Activated naive CD4-positive, alpha-beta T cell treated with anti-CD3 and anti-CD28 coated beads, Interleukin-2, amount 50 U/mL, for 16 hours (primary cell): ENCODE measurements around the gene TNFRSF17.
"Not testable (repeated sequence)": the region's sequence is repeated elsewhere in the genome, so short reads cannot be mapped to it uniquely, and the experiment has no call there.

Source experiments
- DNase-seq: peaks from one replicate; pipeline ENCODE4 v3.0.0-alpha.2; 2020

Gene TNFRSF17

DNA sequence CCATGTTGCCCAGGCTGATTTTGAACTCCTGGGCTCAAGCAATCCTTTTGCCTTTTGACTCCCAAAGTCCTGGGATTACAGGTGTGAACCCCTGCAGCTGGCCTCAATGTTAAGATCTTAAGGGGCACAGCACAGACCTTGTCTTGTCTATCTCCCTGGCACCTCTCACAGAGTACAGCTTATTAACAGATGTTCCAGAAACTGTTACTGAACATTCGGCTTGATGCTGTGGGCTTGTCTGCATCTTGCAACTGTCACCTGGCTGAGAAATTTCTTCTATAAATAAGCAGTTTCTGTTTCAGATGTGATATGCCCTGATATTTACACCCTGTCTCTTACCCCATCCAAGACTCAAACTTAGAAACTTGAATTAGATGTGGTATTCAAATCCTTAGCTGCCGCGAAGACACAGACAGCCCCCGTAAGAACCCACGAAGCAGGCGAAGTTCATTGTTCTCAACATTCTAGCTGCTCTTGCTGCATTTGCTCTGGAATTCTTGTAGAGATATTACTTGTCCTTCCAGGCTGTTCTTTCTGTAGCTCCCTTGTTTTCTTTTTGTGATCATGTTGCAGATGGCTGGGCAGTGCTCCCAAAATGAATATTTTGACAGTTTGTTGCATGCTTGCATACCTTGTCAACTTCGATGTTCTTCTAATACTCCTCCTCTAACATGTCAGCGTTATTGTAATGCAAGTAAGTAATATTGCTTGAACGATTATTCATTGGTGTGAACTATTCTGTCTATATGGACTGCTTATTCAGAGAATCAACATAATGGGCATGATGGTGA lies at the start of gene TNFRSF17:
Gene TNFRSF17 (plus strand): TSS at position 450 of the 791 bp plus-strand sequence. CDS start 115 bp downstream, at position 565.
- DNase-seq = no peak

DNA sequence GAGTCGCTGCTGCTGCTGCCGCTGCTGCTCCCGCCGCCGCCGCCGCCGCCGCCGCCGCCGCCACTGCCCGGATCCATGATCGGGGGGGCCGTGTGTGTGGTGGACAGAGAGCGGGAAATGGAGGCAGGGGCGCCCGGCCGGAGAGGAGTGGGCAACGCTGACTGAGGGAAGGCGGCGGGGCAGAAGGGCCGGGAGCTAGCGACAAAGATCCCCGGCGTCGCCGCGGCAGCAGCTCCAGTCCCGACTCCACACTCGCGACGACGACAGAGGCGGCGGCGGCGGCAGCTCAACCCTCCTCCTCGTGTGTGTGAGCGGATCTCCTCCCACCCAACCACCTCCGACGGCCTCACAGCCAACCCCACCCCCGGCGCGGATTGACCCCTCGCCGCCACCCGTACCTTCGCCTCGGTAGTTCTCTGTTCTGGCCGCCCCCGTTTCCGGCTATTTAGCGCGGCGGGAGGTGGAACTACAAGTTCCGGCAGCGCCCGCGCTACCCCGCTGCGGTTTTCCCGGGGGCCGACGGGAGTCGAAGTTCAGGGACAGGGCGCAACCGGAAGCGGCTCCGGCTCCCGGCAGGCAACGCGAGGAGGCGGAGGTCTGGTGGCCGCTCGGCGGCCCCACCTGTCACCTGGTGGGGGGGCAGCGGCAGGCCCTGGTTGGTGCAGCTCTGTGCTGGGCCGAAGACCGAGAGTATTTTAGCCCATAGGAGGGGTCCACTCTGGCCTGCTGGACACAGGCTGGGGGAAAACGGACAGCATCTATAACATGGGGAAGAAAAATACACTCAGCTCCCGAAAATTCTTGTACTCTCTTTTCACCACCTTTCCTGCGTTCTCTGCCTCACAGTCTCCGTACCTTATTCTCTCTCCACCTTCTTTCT lies 49.1 kb upstream of the TNFRSF17 start, which contains the start of gene GSPT1:
Gene GSPT1 (minus strand): TSS at position 313 of the 880 bp plus-strand sequence. CDS start 236 bp downstream, at position 77.
- peak; percentile 99 for DNase-seq

DNA sequence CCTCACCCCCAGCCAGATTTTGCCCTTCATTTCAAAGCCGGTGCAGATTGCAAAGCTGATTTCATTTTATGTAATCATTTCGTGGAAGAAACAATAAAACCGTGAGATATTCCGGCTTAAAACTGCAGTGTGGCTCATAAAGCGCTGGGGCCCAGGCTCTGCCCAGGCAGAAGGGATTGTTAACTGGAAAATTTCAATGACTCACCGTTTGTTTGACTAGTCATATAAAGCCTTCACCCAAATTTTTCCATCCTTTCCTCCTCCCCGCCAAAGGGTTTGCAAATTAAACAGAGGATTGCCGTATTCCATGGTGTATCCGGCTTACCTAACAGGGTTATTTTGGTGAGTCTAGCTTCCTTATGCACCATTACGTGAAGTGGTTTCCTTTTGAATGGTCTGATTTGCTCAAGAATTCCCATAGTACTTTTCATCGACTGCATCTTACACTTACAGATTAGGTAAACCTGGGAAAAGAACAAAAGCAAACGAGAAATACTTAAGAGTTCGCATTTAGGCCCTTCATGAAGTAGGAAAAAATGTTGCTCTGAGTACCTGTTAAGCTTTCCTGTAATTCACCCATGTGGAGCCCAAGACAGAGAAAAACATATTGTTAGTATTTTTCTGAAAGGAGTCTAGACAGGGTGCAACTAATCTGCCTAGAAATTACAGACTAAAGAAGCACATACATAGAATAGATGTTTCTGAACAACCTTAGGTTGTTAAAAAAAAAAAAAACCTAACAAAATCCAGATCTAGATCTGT lies 48.3 kb upstream of the TNFRSF17 start:
- DNase-seq = no peak

DNA sequence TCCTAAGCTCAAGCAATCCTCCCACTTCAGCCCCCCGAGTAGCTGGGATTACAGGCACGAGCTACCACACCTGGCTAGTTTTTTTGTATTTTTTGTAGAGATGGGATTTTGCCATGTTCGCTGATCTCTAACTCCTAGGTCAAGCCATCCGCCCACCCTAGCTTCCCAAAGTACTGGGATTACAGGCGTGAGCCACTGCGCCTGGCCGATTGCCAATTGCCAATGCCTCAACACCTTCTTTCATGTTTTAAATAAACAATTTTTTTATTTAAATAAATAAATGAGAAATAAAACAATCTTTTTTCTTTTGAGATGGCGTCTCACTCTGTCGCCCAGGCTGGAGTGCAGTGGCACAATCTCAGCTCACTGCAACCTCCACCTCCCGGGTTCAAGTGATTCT lies 41.0 kb upstream of the TNFRSF17 start:
- not testable (repeated sequence) for DNase-seq

DNA sequence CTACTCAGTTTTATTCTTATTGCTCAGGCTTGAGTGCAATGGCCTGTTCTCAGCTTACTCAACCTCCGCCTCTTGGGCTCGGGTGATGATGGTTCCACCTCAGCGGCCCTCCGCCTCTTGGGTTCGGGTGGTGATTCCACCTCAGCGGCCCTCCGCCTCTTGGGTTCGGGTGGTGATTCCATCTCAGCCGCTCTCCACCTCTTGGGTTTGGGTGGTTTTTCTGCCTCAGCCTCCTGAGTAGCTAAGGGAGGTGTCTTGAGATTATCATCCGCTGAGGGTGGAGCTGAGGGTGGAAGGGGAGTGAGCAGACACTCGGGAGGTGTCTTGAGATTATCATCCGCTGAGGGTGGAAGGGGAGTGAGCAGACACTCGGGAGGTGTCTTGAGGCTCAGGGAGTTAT lies 37.7 kb upstream of the TNFRSF17 start:
- DNase-seq = not testable (repeated sequence)

DNA sequence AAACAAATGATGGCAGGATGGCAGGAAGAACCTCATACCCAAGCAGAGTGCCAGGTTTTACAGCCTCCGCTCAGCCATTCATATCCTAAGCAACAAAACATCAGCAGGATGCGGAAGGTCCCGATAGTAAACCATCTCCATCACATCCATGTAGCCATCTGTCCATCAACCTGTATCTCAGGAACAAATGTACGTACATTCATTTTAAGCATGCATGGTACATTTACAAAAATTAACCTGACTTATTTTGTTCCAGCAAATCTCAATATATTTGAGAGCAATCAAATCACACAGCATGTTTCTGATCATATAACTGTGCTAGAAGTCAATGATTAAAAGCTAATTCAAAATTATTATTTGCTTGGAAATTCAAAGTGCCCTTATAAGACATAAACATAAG lies 23.1 kb upstream of the TNFRSF17 start, which contains the start of gene NPIPB2:
Gene NPIPB2 (minus strand): TSS at position 101 of the 400 bp plus-strand sequence. CDS start 0 bp downstream, at position 101.
- DNase-seq = not testable (repeated sequence)

DNA sequence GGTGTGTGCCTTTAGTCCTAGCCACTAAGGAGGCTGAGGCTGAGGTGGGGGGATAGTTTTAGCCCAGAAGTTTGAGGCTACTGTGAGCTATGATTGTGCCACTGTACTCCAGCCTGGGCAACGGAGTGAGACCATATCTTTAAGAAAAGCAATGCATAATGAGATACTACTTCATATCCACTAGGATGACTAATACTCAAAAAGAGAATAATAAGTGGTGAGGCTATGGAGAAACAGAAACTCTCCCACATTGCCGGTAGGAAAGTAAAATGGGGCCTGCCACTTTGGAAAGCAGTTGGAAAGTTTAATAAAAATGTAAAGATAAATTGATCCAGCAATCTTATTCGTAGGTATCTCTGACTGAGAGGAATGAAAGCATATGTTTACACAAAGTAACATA lies 18.6 kb upstream of the TNFRSF17 start:
- DNase-seq = no peak

DNA sequence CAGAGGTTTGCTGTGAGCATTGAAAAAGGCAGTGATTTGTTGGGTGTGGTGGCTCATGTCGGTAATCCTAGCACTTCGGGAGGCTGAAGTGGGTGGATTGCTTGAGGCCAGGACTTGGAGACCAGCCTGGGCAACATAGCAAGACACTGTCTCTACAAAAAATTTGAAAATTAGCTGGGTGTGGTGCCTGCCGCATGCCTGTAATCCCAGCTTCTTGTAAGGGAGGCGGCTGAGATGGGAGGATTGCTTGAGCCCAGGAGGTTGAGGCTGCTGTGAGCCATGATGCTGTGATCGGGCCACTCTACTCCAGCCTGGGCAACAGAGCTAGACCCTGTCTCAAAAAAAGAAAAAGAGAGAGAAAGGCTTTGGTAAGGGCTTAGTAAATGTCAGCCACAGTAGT lies 16.2 kb upstream of the TNFRSF17 start:
- no peak for DNase-seq

DNA sequence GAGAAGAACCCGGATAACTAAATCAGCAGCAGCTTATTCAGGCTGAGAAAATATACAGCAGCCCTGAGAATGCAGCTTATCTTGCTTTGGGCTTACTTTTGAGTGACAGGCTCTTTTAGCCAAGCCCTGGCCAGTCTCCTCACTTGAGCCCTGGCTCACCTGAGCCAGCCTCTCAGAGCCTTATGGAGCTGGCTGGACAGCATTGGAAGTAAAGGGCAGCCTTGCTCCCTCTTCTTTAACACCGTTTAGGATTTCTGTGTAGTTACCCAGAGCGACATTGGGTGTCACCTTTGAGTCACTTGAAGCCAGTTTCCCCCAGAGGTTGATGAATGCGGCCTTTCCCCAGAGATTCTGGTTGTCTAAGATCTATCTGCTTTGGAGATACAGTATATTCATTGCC lies 15.5 kb upstream of the TNFRSF17 start:
- no peak for DNase-seq

DNA sequence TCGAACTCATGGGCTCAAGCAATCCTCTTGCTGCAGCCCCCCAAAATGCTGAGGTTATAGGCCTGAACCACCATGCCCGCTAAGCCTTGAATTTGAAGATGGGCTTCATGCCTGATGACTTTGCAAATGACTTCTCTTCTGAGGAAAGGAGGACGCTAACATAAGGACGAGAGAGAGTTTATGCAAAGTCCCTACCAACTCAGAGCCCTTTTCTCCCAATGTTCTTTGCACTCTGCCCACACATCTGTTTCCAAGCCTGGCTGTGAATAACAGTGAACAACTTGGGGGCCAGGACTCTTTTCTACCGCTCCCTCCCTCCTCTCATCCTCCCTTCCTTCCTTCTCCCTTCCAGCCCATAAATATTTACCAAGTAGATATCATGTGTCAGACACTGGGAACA lies 14.6 kb upstream of the TNFRSF17 start:
- DNase-seq = no peak

DNA sequence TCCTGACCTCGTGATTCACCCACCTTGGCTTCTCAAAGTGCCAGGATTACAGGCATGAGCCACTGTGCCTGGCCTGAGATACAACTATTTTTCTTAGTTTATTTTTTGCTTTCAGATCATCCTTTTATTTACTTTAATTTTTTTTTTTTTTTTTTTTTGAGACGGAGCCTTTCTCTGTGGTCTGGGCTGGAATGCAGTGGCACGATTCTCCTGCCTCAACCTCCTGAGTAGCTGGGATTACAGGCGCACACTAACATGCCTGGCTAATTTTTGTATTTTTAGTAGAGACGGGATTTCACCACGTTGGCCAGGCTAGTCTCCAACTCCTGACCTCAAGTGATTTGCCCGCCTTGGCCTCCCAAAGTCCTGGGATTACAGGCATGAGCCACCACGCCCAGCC lies 11.4 kb upstream of the TNFRSF17 start:
- DNase-seq = not testable (repeated sequence)

DNA sequence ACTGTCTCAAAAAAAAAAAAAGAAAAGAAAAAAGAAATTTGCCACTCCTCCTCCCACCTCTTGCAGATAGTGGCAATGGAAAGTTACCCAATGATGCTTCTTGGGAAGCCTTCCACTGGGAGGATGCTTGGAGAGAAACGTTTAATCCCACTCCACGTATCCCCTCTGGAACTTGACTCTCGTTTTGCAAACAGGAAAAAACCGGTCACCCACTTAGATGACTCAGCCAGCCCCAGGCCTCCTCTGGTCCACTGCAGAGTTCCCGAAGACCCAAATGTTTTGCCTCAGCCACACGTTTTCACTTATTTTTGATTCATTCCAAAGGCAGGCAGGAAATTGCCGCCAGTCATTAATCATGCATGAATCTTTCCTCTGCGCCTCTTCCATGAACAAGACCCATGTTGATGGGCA lies 9.3 kb upstream of the TNFRSF17 start:
- DNase-seq = no peak

DNA sequence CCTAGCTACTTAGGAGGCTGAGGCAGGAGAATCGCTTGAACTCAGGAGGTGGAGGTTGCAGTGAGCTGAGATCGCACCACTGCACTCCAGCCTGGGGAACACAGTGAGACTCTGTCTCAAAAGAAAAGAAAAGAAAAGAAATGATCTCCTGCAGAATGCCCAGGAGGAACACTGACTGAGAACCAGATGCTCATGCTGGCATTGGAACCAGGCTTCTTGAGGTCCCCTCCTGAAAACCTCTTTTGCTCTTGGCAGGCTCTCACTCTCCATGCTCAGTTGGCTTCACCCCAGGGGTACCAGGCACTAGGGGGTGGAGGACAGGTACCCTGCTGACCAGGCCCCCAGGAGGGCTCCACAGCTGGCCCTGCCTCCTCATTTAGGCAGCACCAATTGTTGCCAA lies 8.5 kb upstream of the TNFRSF17 start:
- no peak for DNase-seq

DNA sequence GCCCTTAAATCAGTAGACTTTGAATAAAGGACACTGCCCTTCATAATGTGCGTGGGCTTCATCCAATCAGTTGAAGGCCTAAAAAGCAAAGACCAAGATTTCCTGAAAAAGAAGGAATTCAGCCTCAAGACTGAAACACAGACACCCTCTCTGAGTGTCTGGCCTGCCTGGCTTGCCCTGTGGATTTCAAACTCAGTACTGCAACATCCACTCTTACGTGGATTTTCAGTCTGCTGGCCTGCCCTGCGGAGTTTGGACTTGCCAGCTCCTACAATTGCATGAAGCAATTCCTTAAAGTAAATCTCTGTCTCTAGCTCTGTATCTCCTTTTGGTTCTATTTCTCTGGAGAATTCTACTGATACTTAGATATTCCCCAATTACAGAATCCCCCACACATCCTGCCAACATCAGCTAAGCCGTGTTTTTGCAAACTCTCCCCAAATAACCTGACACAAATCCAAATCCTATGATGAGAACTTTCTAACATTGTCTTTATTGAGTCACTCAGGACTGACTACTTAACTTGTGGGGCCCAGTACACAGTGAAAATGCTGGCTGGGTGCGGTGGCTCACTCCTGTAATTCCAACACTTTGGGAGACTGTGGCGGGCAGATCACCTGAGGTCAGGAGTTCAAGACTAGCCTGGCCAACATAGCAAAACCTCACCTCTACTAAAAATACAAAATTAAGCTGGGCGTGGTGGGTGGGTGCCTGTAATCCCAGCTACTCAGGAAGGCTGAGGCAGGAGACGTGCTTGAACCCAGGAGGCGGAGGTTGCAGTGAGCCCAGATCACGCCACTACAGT lies 7.2 kb upstream of the TNFRSF17 start:
- no peak for DNase-seq

DNA sequence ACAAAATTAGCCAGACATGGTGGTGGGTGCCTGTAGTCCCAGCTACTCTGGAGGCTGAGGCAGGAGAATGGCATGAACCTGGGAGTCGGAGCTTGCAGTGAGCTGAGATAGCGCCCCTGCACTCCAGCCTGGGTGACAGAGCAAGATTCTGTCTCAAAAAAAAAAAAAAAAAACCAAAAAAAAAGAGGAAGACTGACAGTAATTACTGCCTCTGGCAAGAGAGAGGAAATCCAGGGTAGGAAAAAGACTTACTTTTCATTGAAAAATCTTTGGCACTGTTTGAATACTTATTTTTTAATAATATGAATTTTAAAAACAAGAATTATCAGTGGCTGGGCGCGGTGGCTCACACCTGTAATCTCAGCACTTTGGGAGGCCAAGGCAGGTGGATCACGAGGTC lies 2.6 kb upstream of the TNFRSF17 start:
- not testable (repeated sequence) for DNase-seq

DNA sequence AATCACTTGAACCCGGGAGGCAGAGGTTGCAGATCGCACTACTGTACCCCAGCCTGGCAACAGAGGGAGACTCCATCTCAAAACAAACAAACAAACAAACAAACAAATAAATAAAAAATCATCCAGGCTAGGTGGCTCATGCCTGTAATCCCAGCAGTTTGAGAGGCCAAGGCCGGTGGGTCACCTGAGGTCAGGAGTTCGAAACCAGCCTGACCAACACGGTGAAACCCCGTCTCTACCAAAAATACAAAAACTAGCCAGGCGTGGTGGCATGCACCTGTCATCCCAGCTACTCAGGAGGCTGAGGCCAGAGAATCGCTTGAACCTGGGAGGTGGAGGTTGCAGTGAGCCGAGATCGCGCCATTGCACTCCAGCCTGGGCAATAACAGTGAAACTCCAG lies 2.0 kb upstream of the TNFRSF17 start:
- DNase-seq = not testable (repeated sequence)

DNA sequence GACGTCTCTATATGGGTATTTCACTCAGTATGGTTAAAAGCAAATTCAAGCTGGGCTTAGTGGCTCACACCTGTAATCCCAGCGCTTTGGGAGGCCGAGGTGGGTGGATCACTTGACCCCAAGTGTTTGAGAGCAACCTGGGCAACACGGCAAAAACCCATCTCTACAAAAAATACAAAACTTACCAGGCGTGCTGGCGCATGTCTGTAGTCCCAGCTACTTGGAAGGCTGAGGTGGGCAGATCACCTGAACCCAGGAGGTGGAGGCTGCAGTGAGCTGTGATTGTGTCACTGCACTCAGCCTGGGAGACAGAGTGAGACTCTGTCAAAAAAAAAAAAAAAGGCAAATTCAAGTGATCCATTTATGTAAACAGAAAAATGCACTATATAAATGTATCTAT lies 1.3 kb upstream of the TNFRSF17 start:
- no peak for DNase-seq

DNA sequence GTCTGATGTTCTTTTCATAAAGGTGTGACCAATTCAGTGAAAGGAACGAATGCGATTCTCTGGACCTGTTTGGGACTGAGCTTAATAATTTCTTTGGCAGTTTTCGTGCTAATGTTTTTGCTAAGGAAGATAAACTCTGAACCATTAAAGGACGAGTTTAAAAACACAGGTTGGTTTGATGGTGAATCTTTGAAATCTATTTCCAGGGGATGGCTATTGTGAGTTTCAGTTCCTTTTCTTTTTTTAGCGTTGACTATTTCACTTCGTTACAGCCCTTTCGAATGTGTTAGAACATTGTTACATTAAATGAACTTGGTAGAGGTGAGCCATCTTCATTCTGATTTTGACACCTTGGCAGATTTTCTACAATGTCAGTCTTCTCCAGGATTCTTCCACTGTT lies 1.2 kb downstream of the TNFRSF17 start:
- DNase-seq = no peak

DNA sequence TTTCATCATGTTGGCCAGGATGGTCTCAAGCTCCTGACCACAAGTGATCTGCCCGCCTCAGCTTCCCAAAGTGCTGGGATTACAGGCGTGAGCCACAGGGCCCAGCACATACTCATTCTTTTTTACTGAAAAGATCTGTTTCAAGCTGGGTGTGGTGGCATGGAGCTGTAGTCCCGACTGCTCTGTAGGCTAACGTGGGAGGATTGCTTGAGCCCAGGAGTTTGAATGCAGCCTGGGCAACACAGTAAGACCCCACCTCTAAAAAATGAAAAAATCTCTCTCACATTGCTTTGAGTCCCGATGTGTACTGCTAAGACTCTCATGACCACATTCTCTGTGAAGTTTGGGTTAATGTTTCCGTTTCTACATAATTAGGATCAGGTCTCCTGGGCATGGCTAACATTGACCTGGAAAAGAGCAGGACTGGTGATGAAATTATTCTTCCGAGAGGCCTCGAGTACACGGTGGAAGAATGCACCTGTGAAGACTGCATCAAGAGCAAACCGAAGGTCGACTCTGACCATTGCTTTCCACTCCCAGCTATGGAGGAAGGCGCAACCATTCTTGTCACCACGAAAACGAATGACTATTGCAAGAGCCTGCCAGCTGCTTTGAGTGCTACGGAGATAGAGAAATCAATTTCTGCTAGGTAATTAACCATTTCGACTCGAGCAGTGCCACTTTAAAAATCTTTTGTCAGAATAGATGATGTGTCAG lies 2.3 kb downstream of the TNFRSF17 start:
- no peak for DNase-seq

DNA sequence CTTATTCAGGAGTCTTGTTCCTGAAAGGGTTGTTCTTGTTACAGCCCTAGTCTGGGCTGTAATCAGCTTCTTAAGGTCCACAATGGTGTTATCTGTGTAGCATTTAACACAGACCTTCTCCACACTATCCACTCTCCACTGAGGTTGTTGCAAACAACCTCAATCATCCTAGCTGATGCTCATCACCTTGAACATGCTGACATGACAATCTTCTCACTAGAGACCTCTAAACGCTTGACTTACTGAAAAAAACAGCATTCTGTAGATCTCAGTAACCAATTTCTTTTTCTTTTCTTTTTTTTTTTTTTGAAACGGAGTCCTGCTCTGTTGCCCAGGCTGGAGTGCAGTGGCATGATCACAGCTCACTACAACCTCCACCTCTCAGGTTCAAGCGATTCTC lies 3.6 kb downstream of the TNFRSF17 start:
- no peak for DNase-seq

DNA sequence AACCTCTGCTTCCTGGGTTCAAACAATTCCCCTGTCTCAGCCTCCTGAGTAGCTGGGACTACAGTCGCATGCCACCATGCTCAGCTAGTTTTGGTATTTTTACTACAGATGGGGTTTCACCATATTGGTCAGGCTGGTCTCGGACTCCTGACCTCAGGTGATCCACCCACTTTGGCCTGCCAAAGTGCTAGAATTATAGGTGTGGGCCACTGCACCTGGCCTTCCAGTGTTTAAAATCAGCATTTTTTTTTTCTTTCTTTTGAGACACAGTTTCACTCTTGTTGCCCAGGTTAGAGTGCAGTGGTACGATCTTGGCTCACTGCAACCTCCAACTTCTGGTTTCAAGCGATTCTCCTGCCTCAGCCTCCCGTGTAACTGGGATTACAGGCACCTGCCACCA lies 5.3 kb downstream of the TNFRSF17 start:
- DNase-seq = not testable (repeated sequence)
